ENCODE data around the gene AGAP5.
"Not testable (repeated sequence)": the region's sequence is repeated elsewhere in the genome, so short reads cannot be mapped to it uniquely, and the experiment has no call there.

AGAP5 gene

GRCh38 chr10:73731588-73732375 lies 33.9 kb upstream of the AGAP5 start:
- Histone ChIP-seq H3K4me3 (ENCODE audit: low read length) (peak overlapping the region; percentile 99), H3K4me2 (ENCODE audit: low read length) (peak overlapping the region; percentile 79), H3K9me2 (replicated peaks; ENCODE audit: control insufficient read depth, low read length) (no peaks in the 10 kb centered on the region), H3F3A (ENCODE audit: control insufficient read depth, insufficient read depth) (no peaks in the 10 kb centered on the region), H3K36me3 (ENCODE audit: control insufficient read depth, low read length) (peaks cover 14% of the 10 kb centered on the region), H4K20me1 (ENCODE audit: control insufficient read depth, insufficient read depth, low read depth, low read length) (no peaks in the 10 kb centered on the region), H3K4me1 (ENCODE audit: control insufficient read depth, low read length) (peaks cover 8% of the 10 kb centered on the region; the same call in 1 of the 2 replicates), H3K27me3 (ENCODE audit: control insufficient read depth, low read length) (no peaks in the 10 kb centered on the region), H3K9me3 (ENCODE audit: control insufficient read depth, insufficient read depth, low read length) (no peaks in the 10 kb centered on the region), H3K79me2 (ENCODE audit: control insufficient read depth, low read length) (peaks cover 32% of the 10 kb centered on the region), H3K27ac (ENCODE audit: low read depth, low read length) (no peak overlapping the region)
- TF ChIP-seq EZH2phosphoT487 (IDR thresholded peaks at IDR 0.05; ENCODE audit: borderline replicate concordance, low read length), result no peak
- TF ChIP-seq, protein P1, sequence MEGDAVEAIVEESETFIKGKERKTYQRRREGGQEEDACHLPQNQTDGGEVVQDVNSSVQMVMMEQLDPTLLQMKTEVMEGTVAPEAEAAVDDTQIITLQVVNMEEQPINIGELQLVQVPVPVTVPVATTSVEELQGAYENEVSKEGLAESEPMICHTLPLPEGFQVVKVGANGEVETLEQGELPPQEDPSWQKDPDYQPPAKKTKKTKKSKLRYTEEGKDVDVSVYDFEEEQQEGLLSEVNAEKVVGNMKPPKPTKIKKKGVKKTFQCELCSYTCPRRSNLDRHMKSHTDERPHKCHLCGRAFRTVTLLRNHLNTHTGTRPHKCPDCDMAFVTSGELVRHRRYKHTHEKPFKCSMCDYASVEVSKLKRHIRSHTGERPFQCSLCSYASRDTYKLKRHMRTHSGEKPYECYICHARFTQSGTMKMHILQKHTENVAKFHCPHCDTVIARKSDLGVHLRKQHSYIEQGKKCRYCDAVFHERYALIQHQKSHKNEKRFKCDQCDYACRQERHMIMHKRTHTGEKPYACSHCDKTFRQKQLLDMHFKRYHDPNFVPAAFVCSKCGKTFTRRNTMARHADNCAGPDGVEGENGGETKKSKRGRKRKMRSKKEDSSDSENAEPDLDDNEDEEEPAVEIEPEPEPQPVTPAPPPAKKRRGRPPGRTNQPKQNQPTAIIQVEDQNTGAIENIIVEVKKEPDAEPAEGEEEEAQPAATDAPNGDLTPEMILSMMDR (IDR thresholded peaks at IDR 0.05; ENCODE audit: low read depth, low read length, poor library complexity, severe bottlenecking), result no peak

- TF ChIP-seq, protein P1 (IDR thresholded peaks at IDR 0.05; ENCODE audit: low read depth, low read length, poor library complexity, severe bottlenecking), result no peak
- no peak for TF ChIP-seq EZH2phosphoT487 (IDR thresholded peaks at IDR 0.05; ENCODE audit: borderline replicate concordance, low read length)
- H4K20me1 ChIP-seq (ENCODE audit: control insufficient read depth, insufficient read depth, low read depth, low read length), result no peaks in the 10 kb centered on the region
- peaks cover 32% of the 10 kb centered on the region for H3K79me2 ChIP-seq (ENCODE audit: control insufficient read depth, low read length)
- H3K27me3 ChIP-seq (ENCODE audit: control insufficient read depth, low read length), result no peaks in the 10 kb centered on the region
- peaks cover 27% of the 10 kb centered on the region for H3K36me3 ChIP-seq (ENCODE audit: control insufficient read depth, low read length)
- H3K27ac ChIP-seq (ENCODE audit: low read depth, low read length), result peak overlapping the region; percentile 60
- peak overlapping the region; percentile 79 for H3K4me2 ChIP-seq (ENCODE audit: low read length)
- no peaks in the 10 kb centered on the region for H3K9me3 ChIP-seq (ENCODE audit: control insufficient read depth, insufficient read depth, low read length)
- H3F3A ChIP-seq (ENCODE audit: control insufficient read depth, insufficient read depth), result no peaks in the 10 kb centered on the region
- peak overlapping the region; percentile 99 for H3K4me3 ChIP-seq (ENCODE audit: low read length)
- H3K4me1 ChIP-seq (ENCODE audit: control insufficient read depth, low read length), result peaks cover 8% of the 10 kb centered on the region; the same call in 1 of the 2 replicates
- no peaks in the 10 kb centered on the region for H3K9me2 ChIP-seq (replicated peaks; ENCODE audit: control insufficient read depth, low read length)
These were observed 32.4 kb upstream of the AGAP5 start for GRCh38 chr10:73730153-73730906.

DNA sequence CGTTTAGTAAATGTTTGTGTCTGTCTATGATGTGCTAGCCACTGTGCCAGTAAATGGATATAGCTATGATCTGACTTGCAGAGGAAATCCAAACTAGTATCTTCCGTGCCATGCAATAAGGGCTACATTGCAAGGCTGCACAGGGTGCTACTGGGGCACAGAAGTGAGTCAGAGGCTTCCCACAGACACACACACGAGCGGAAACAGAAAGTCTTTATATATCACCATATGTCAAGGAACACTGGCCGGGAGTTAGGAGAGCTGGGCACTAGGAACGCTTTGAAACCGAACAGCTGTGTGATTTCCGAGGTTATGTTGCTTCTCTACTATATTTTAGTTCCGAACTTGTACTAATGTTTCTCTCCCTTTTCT lies 31.9 kb upstream of the AGAP5 start:
- H3K36me3 ChIP-seq (ENCODE audit: control insufficient read depth, low read length), result peaks cover 29% of the 10 kb centered on the region
- H3K9me3 ChIP-seq (ENCODE audit: control insufficient read depth, insufficient read depth, low read length); H3F3A ChIP-seq (ENCODE audit: control insufficient read depth, insufficient read depth); H3K9me2 ChIP-seq (replicated peaks; ENCODE audit: control insufficient read depth, low read length); H4K20me1 ChIP-seq (ENCODE audit: control insufficient read depth, insufficient read depth, low read depth, low read length); H3K4me1 ChIP-seq (ENCODE audit: control insufficient read depth, low read length); H3K27me3 ChIP-seq (ENCODE audit: control insufficient read depth, low read length): not testable (repeated sequence)
- H3K4me2 ChIP-seq (ENCODE audit: low read length), result peak overlapping the region; percentile 79
- peak overlapping the region; percentile 99 for H3K4me3 ChIP-seq (ENCODE audit: low read length)
- peak overlapping the region; percentile 60 for H3K27ac ChIP-seq (ENCODE audit: low read depth, low read length)
- H3K79me2 ChIP-seq (ENCODE audit: control insufficient read depth, low read length), result peaks cover 32% of the 10 kb centered on the region

DNA sequence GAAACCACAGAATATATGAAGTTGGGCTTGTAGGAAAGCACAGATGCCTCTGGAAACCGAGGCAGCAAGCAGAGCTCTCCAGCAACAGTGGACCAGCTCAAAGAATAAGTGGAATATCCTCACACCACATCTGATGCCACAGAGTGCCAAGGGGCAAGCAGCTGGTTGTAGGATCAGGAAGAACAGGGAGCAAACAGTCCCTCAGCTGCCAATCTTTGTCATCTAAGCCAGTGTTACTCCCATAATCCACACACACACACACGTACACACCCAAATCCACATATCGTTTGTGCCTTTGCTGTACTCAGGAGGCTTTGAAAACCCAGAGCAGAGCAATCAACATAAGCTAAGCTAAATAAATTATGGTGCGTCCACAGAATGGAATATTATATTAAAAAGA lies 25.6 kb upstream of the AGAP5 start:
- Histone ChIP-seq H3K4me3 (ENCODE audit: low read length) (no peak overlapping the region), H3K79me2 (ENCODE audit: control insufficient read depth, low read length) (no peaks in the 10 kb centered on the region), H3F3A (ENCODE audit: control insufficient read depth, insufficient read depth) (peaks cover 2% of the 10 kb centered on the region), H3K27me3 (ENCODE audit: control insufficient read depth, low read length) (no peaks in the 10 kb centered on the region), H4K20me1 (ENCODE audit: control insufficient read depth, insufficient read depth, low read depth, low read length) (no peaks in the 10 kb centered on the region), H3K4me2 (ENCODE audit: low read length) (no peak overlapping the region), H3K9me3 (ENCODE audit: control insufficient read depth, insufficient read depth, low read length) (no peaks in the 10 kb centered on the region), H3K4me1 (ENCODE audit: control insufficient read depth, low read length) (no peaks in the 10 kb centered on the region), H3K27ac (ENCODE audit: low read depth, low read length) (no peak overlapping the region), H3K9me2 (replicated peaks; ENCODE audit: control insufficient read depth, low read length) (no peaks in the 10 kb centered on the region), H3K36me3 (ENCODE audit: control insufficient read depth, low read length) (peaks cover 68% of the 10 kb centered on the region)
- TF ChIP-seq, protein P1 (IDR thresholded peaks at IDR 0.05; ENCODE audit: low read depth, low read length, poor library complexity, severe bottlenecking), result no peak
- TF ChIP-seq EZH2phosphoT487 (IDR thresholded peaks at IDR 0.05; ENCODE audit: borderline replicate concordance, low read length), result no peak

DNA sequence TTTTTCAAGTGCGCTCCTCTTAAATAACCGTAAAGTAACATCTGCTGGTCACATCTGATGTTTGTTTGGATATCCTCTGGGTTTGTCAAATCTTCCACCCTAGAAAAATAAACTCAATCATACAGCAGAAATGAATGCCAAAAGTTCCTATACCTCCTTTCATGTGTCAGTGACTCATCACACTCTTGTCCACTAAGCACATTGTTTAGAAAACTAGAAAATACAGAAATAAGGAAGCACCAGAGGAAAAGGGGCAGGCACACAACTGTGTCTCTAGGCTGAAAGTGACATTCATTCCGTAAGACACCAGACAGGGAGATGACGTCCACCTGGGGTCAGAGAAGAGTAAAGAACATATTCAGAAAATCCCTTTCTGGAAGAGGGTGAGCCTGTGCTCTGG lies 22.7 kb upstream of the AGAP5 start:
- H4K20me1 ChIP-seq (ENCODE audit: control insufficient read depth, insufficient read depth, low read depth, low read length); H3K27ac ChIP-seq (ENCODE audit: low read depth, low read length): not testable (repeated sequence)
- peaks cover 76% of the 10 kb centered on the region for H3K36me3 ChIP-seq (ENCODE audit: control insufficient read depth, low read length)

More for the DNA sequence above, 22.7 kb upstream of the AGAP5 start:
- not testable (repeated sequence) for H3K9me2 ChIP-seq (replicated peaks; ENCODE audit: control insufficient read depth, low read length); H3K79me2 ChIP-seq (ENCODE audit: control insufficient read depth, low read length); H3K27me3 ChIP-seq (ENCODE audit: control insufficient read depth, low read length); H3F3A ChIP-seq (ENCODE audit: control insufficient read depth, insufficient read depth); H3K4me2 ChIP-seq (ENCODE audit: low read length); H3K4me3 ChIP-seq (ENCODE audit: low read length); H3K9me3 ChIP-seq (ENCODE audit: control insufficient read depth, insufficient read depth, low read length)
- H3K4me1 ChIP-seq (ENCODE audit: control insufficient read depth, low read length), result peaks cover 12% of the 10 kb centered on the region

Data from DOHH2 (cell line).